Fibroblast of the aortic adventitia (primary cell): ENCODE measurements around the gene SMARCA4. TPM values are rescaled to one million over a fixed set of nuclear protein-coding genes. Genes with fewer than 3 reads are reported as not detected.

Experiments
- DNase-seq: peaks from one replicate; pipeline ENCODE4 v3.0.0-alpha.2; 2010; ENCODE audit warnings: low read depth
- H3K4me3 ChIP-seq: 2 replicates; pipeline ENCODE4 v1.5.1; 2011; ENCODE audit warnings: low read depth, mild to moderate bottlenecking, control low read depth, low read length, moderate library complexity
- total RNA-seq: library from RNA; depleted of rRNA; stranded (reverse); fragments of >200 nt; gene quantifications from 2 replicates; pipeline ENCODE4 v1.2.3, GENCODE V29; 2012; ENCODE audit warnings: low replicate concordance
- TF ChIP-seq, protein P1 (sequence below): IDR thresholded peaks from 2 replicates; pipeline ENCODE4 v1.5.1; 2011; ENCODE audit warnings: mild to moderate bottlenecking, low read length, control low read depth, inconsistent platforms; ENCODE audit not compliant: insufficient read depth

The SMARCA4 gene
- total RNA-seq, 1 donor: 63.8 TPM

DNA sequence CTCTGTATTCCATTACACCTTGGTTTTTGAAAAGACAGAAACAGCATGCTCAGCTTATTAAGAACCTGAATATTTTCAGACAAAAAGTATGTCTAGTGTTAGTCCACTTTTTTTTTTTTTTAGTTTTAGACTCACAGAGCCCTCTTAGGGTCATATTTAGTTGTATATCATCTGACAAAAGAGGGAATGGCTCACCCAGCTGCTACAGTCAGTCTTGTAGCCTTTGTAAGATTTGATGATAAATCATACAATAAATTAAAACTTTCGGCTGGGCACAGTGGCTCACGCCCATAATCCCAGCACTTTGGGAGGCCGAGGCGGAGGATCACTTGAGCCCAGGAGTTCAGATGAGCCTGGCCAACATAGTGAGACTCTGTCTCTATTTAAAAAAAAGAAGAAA lies 84.7 kb downstream of the SMARCA4 start:
- TF ChIP-seq, protein P1, sequence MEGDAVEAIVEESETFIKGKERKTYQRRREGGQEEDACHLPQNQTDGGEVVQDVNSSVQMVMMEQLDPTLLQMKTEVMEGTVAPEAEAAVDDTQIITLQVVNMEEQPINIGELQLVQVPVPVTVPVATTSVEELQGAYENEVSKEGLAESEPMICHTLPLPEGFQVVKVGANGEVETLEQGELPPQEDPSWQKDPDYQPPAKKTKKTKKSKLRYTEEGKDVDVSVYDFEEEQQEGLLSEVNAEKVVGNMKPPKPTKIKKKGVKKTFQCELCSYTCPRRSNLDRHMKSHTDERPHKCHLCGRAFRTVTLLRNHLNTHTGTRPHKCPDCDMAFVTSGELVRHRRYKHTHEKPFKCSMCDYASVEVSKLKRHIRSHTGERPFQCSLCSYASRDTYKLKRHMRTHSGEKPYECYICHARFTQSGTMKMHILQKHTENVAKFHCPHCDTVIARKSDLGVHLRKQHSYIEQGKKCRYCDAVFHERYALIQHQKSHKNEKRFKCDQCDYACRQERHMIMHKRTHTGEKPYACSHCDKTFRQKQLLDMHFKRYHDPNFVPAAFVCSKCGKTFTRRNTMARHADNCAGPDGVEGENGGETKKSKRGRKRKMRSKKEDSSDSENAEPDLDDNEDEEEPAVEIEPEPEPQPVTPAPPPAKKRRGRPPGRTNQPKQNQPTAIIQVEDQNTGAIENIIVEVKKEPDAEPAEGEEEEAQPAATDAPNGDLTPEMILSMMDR: no peak
- no peak for DNase-seq
- H3K4me3 ChIP-seq: no peak overlapping the region

DNA sequence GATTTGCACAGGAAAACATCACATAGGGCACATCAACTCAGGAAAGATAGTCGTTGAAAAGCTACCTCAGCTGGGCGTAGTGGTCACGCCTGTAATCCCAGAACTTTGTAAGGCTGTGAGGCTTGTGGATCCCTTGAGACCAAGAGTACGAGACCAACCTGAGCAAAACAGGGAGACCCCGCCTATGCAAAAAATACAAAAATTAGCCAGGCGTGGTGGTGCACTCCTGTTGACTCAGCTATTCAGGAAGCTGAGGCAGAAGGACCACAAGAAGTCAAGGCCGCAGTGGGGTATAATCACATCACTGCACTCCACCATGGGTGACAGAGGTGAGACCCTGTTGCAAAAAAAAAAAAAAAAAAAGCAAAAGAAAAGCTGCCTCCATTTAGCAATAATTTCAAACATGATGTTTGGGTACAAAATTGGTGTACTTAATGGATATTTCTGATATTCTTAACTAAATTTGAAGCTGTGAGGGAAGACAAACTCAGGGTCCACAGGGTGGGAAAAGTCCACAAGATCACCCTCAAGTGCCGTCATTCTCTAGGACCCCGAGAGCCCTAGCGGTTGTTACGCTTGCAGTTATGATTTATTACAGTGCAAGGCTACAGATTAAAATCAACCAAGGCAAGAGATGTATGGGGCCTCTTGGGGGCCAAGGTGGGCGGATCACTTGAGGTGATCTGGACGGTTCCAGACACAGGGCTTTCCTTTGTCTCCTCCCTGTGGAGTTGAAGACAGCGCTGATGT lies 86.0 kb downstream of the SMARCA4 start:
- TF ChIP-seq, protein P1: no peak
- DNase-seq: no peak
- H3K4me3 ChIP-seq: no peak overlapping the region

DNA sequence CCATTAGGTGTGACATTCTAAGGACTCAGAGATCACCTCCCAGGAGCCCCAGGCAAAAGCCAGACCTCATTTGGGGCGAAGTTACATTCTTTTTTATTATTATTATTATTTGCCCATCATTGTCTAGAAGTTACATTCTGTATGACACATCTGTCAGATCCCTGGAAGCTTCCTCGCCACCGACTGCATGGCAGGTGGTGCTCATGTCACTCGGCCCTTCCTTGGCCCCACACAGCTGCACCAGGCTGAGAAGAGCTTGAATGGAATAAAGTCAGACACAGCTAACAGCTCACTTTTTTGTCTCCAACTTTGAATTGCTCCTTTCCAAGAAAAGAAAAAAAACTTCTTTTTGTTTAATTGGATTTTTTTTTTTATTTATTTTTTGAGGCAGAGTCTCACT lies 87.0 kb downstream of the SMARCA4 start:
- DNase-seq: no peak
- no peak overlapping the region for H3K4me3 ChIP-seq
- TF ChIP-seq, protein P1: no peak

DNA sequence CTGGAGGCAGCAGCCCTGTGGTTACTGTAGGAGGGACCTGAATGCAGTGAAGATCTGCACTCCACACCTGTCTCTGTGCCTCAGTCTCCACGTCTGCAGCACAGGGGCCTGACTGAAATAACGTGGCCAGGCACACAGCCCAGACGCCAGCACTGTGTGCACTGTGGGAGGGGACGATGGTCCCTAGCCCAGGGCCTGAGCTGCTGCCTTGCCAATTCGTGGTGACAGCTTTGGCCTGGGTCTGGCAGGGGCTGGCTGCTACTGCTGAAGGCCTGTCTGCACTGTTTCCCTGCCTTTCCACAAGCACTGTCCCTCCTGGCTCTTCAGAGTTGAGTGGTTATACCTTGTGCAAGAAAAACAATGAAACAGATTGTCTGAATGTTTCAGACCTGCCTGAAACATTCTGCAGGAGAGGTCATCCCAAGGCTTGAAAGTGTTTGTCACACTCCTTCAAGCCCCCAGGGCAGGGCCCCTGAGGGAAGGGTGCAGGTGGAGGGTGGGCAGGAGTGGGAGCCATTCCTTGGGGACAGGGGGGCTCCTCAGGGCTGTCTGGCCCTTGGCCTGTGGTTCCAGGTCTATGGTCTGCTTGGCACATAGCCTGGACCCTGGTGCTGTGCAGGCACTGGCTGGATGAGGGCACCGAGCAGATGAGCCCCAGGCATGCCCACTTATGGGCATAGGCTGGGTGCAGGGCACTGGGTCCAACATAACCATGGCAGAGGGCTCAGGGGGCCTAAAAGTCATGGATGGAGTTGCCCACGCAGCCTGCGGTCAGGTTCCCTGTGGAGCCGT lies 89.7 kb downstream of the SMARCA4 start:
- no peak for DNase-seq
- H3K4me3 ChIP-seq: no peak overlapping the region
- TF ChIP-seq, protein P1: no peak

DNA sequence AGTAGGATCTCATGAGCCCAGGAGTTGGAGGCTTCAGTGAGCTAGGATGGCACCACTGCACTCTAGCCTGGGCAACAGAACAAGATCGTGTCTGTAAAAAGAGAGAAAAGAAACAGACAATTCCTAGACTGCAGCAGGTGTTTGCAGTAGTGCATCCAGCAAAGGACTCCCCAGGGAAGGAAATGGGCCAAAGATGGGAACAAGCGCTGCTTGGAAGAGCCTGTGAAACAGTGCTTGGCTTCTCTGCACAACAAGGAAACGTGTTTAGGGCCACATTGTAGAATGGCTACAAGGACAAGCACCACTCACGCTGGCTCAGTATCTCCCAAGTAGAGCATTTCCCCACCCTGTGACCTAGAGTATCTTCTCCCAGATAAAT lies 93.0 kb downstream of the SMARCA4 start:
- H3K4me3 ChIP-seq: no peak overlapping the region

DNA sequence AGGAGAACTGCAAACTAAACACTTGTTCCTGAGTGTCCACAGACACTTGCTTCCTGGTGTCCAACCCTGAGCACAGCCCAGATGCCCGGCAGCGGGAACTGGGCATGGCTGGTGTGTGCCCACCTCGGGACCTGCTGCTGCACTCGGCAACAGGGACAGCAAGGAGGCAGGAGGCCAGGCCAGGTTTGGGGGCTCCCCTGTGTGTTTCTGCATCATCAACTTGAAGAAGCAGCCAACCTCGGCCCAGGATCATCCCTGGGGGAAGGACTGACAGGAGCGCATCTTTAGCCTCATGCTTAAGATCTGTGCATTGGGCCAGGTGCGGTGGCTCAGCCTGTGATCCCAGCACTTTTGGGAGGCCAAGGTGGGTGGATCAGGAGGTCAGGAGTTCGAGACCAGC lies 93.4 kb downstream of the SMARCA4 start:
- DNase-seq: no peak
- H3K4me3 ChIP-seq: no peak overlapping the region
- TF ChIP-seq, protein P1: no peak

More for the DNA sequence above, 93.0 kb downstream of the SMARCA4 start:
- TF ChIP-seq, protein P1: no peak
- no peak for DNase-seq
